Astrocyte of the spinal cord (primary cell): ENCODE results near the gene SCYGR3.

Experiments used
- DNase-seq: peaks from one replicate; pipeline ENCODE4 v3.0.0; 2011; ENCODE audit warnings: low read depth, low spot score
- H3K4me3 ChIP-seq: 2 replicates; pipeline ENCODE4 v1.5.1; 2011; ENCODE audit warnings: low read depth, mild to moderate bottlenecking, low read length, moderate library complexity
- in situ Hi-C: cut with HindIII; loops from 2 replicates; pipeline ENCODE4 v1.10.0; 2017; ENCODE audit warnings: low sequenced_read_pairs
- TF ChIP-seq, protein P1 (sequence below): IDR thresholded peaks from 2 replicates; pipeline ENCODE4 v1.5.1; 2012; ENCODE audit warnings: low read depth, mild to moderate bottlenecking, low read length, inconsistent platforms

Gene SCYGR3

GRCh38 chr2:227595797-227596196 lies 18.8 kb downstream of the SCYGR3 start:
- TF ChIP-seq, protein P1, sequence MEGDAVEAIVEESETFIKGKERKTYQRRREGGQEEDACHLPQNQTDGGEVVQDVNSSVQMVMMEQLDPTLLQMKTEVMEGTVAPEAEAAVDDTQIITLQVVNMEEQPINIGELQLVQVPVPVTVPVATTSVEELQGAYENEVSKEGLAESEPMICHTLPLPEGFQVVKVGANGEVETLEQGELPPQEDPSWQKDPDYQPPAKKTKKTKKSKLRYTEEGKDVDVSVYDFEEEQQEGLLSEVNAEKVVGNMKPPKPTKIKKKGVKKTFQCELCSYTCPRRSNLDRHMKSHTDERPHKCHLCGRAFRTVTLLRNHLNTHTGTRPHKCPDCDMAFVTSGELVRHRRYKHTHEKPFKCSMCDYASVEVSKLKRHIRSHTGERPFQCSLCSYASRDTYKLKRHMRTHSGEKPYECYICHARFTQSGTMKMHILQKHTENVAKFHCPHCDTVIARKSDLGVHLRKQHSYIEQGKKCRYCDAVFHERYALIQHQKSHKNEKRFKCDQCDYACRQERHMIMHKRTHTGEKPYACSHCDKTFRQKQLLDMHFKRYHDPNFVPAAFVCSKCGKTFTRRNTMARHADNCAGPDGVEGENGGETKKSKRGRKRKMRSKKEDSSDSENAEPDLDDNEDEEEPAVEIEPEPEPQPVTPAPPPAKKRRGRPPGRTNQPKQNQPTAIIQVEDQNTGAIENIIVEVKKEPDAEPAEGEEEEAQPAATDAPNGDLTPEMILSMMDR: no peak
- no peak overlapping the region for H3K4me3 ChIP-seq
- DNase-seq: no peak
- in situ Hi-C loops: no loop called here

DNA sequence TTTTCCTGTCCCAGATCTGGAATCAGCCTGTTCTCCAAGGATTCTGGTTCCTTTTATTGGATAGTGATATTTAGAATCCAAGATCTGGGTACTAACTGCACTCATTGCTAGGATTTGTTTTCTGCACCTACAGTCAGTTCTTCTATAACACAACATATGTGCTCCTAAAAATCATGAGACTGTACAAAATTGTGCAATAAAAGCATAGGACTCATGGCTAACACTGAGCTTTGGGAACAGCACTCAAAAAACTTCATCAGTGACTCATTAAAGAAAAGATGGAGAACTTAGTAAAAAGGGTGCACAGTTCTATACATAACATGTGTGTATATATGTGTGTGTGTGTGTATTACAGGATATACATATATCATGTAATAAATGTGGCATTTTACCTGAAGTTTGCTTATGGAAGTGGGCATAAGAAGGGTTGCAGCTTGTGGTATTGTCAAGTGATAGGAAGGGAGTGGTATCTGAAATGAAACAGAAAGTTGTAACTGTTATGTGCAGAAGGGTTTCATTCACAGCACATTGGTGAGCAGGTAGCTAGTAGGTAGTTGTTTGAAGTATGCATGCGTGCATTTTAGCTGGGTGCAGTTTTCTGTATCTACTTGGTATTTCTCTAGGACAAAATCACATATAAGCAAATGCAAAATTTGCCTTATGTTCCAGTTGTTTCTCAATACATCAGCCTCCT lies 21.8 kb downstream of the SCYGR3 start:
- DNase-seq: no peak
- in situ Hi-C loops: no loop called here
- TF ChIP-seq, protein P1: no peak
- H3K4me3 ChIP-seq: no peak overlapping the region

- DNase-seq: no peak
- H3K4me3 ChIP-seq: no peak overlapping the region
- in situ Hi-C loops: no loop called here
Observed at GRCh38 chr2:227582369-227582768, 32.3 kb downstream of the SCYGR3 start.

GRCh38 chr2:227579791-227580190 lies 34.8 kb downstream of the SCYGR3 start:
- TF ChIP-seq, protein P1: no peak
- no peak for DNase-seq
- in situ Hi-C loops: no loop called here

More at GRCh38 chr2:227582369-227582768, 32.3 kb downstream of the SCYGR3 start:
- TF ChIP-seq, protein P1: no peak

GRCh38 chr2:227578642-227579041 lies 36.0 kb downstream of the SCYGR3 start:
- no peak for DNase-seq
- H3K4me3 ChIP-seq: no peak overlapping the region

More at GRCh38 chr2:227579791-227580190, 34.8 kb downstream of the SCYGR3 start:
- no peak overlapping the region for H3K4me3 ChIP-seq

GRCh38 chr2:227577555-227577954 lies 37.1 kb downstream of the SCYGR3 start:
- in situ Hi-C loops: no loop called here
- TF ChIP-seq, protein P1: no peak
- DNase-seq: no peak
- H3K4me3 ChIP-seq: no peak overlapping the region

More at GRCh38 chr2:227578642-227579041, 36.0 kb downstream of the SCYGR3 start:
- in situ Hi-C loops: no loop called here
- TF ChIP-seq, protein P1: no peak
